ENCODE results near the gene NDUFS1. TPM values are rescaled to one million over a fixed set of nuclear protein-coding genes. Genes with fewer than 3 reads are reported as not detected.
A peak's percentile ranks its signal among the peaks of the same experiment; 100 is the strongest.
"Not testable (repeated sequence)": the region's sequence is repeated elsewhere in the genome, so short reads cannot be mapped to it uniquely, and the experiment has no call there.

Gene NDUFS1
- total RNA-seq, 1 donor from 2014 or later = 77.6 TPM

GRCh38 chr2:206143451-206143850 lies 15.8 kb downstream of the NDUFS1 start:
- Mint-ChIP-seq H3K9me3 (ENCODE audit: low read depth) (no peaks in the 10 kb centered on the region), H3K27ac (no peak overlapping the region), H3K27me3 (no peaks in the 10 kb centered on the region), H3K36me3 (ENCODE audit: insufficient read depth) (peaks cover 26% of the 10 kb centered on the region), H3K4me3 (ENCODE audit: low read depth) (no peak overlapping the region), H3K4me1 (ENCODE audit: low read depth) (no peaks in the 10 kb centered on the region)
- TF ChIP-seq CTCF (IDR thresholded peaks at IDR 0.05; ENCODE audit: unreplicated experiment) = no peak
- no peak for DNase-seq (ENCODE audit: low spot score, unreplicated experiment)

GRCh38 chr2:206127656-206128055 lies 31.6 kb downstream of the NDUFS1 start:
- Mint-ChIP-seq H3K27ac (peak overlapping the region; percentile 69), H3K27me3 (no peaks in the 10 kb centered on the region), H3K9me3 (ENCODE audit: low read depth) (no peaks in the 10 kb centered on the region), H3K4me1 (ENCODE audit: low read depth) (no peaks in the 10 kb centered on the region), H3K4me3 (ENCODE audit: low read depth) (no peak overlapping the region), H3K36me3 (ENCODE audit: insufficient read depth) (peaks cover 22% of the 10 kb centered on the region)
- DNase-seq (ENCODE audit: low spot score, unreplicated experiment) = no peak
- no peak for TF ChIP-seq CTCF (IDR thresholded peaks at IDR 0.05; ENCODE audit: unreplicated experiment)

GRCh38 chr2:206125901-206126300 lies 33.3 kb downstream of the NDUFS1 start:
- DNase-seq (ENCODE audit: low spot score, unreplicated experiment) = no peak
- Mint-ChIP-seq H3K27me3 (no peaks in the 10 kb centered on the region), H3K4me3 (ENCODE audit: low read depth) (no peak overlapping the region), H3K4me1 (ENCODE audit: low read depth) (no peaks in the 10 kb centered on the region), H3K27ac (no peak overlapping the region), H3K36me3 (ENCODE audit: insufficient read depth) (peaks cover 30% of the 10 kb centered on the region), H3K9me3 (ENCODE audit: low read depth) (peaks cover 3% of the 10 kb centered on the region)
- no peak for TF ChIP-seq CTCF (IDR thresholded peaks at IDR 0.05; ENCODE audit: unreplicated experiment)

- not testable (repeated sequence) for DNase-seq (ENCODE audit: low spot score, unreplicated experiment); H3K9me3 Mint-ChIP-seq (ENCODE audit: low read depth); H3K4me1 Mint-ChIP-seq (ENCODE audit: low read depth); H3K27me3 Mint-ChIP-seq; H3K4me3 Mint-ChIP-seq (ENCODE audit: low read depth); H3K27ac Mint-ChIP-seq
- peaks cover 29% of the 10 kb centered on the region for H3K36me3 Mint-ChIP-seq (ENCODE audit: insufficient read depth)
Observed at GRCh38 chr2:206122569-206122968, 36.7 kb downstream of the NDUFS1 start.

- peaks cover 30% of the 10 kb centered on the region for H3K36me3 Mint-ChIP-seq (ENCODE audit: insufficient read depth)
- H3K9me3 Mint-ChIP-seq (ENCODE audit: low read depth) = peaks cover 3% of the 10 kb centered on the region
- DNase-seq (ENCODE audit: low spot score, unreplicated experiment) = no peak
- no peak overlapping the region for H3K4me3 Mint-ChIP-seq (ENCODE audit: low read depth)
- H3K27me3 Mint-ChIP-seq = no peaks in the 10 kb centered on the region
- no peaks in the 10 kb centered on the region for H3K4me1 Mint-ChIP-seq (ENCODE audit: low read depth)
- no peak for TF ChIP-seq CTCF (IDR thresholded peaks at IDR 0.05; ENCODE audit: unreplicated experiment)
- no peak overlapping the region for H3K27ac Mint-ChIP-seq
Observed at GRCh38 chr2:206116278-206116677, 43.0 kb downstream of the NDUFS1 start.

GRCh38 chr2:206115026-206115578 lies 44.1 kb downstream of the NDUFS1 start:
- no peak for TF ChIP-seq CTCF (IDR thresholded peaks at IDR 0.05; ENCODE audit: unreplicated experiment)
- Mint-ChIP-seq H3K4me3 (ENCODE audit: low read depth) (no peak overlapping the region), H3K9me3 (ENCODE audit: low read depth) (no peaks in the 10 kb centered on the region), H3K4me1 (ENCODE audit: low read depth) (no peaks in the 10 kb centered on the region), H3K27ac (no peak overlapping the region), H3K36me3 (ENCODE audit: insufficient read depth) (peaks cover 21% of the 10 kb centered on the region), H3K27me3 (no peaks in the 10 kb centered on the region)
- DNase-seq (ENCODE audit: low spot score, unreplicated experiment) = no peak
